HG02981 (cell line): Measurements from ENCODE around the gene GNPDA1.

ENCODE experiments used
- ATAC-seq: cut with Tn5 transposase; IDR thresholded peaks from one replicate; pipeline ENCODE4 v1.9.1; 2021; ENCODE audit warnings: mild to moderate bottlenecking, moderate library complexity; ENCODE audit not compliant: unreplicated experiment

Gene GNPDA1

DNA sequence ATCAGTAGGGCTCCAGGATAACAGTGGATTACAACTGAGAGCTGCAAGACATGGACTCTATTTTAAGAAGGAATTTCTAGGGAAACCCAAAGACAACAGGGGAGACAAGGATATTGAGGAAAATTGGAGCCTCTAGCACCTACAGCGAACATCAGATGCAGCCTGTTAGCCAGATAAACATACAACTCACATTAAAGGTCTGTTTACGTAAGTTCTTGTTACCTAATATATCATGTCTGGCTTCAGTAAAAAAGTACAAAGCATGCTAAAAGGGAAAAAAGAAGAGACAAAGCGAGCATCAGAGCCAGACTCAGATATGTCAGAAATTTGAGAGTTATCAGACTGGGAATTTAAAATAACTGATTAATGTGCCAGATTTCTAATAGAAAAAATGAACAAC, 17.2 kb downstream of the GNPDA1 start:
- ATAC-seq: no peak

DNA sequence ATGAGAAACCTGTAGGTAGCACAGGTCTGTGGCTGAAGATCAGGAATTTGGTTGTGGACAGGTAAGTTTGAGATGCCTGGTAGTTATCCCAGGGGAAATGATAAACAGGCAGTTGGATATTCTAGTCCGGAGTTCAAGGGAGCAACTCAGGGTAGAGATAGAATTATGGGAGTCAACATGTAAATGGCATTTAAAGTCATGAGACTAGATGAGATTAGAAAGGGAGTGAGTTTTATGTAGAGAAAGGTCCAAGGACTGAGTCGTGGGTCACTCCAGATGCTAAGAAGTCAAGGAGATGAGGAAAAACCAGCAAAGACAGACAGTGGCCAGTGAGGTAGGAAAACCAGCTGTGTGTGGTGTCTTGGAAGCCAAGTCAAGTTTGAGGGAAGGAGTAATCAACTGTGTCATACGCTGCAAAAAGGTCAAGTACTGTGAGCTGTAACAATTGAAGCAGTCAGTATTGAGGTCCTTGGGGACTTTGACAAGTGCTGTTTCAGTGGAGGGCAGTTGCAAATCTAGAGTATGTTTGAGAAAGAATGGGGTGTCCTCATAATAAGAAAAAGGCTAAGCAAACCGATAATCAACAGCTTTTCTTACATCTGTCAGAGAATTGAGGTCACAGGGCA, 18.2 kb downstream of the GNPDA1 start:
- ATAC-seq: no peak

DNA sequence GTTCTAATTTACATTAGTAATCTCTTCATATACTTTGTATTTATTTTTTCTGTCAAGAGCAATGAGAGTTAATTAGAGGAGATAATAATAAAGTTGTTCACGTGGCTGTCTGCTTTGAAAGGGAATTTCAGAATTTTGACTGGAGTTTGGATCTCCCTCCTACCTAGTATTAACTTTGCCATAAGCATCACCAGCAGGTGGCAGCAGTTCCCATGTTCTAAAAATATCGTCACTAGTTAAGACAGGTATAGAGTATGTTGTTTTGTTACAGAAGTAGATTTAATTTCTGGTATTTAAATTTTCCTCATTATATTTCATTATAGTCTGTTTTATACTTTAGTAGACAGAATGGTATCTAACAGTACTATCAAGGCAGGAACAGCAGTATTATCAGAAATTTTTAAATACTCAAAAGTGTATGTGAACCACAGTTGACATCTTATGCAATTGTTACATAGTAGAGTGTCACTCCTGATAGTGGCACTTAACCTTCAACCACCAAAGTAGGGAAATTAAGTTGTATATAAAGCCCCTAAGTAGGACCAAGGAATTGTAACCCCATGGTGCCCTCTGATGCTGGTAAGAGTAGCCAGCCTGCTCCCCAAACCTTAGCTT, 20.4 kb downstream of the GNPDA1 start:
- no peak for ATAC-seq

DNA sequence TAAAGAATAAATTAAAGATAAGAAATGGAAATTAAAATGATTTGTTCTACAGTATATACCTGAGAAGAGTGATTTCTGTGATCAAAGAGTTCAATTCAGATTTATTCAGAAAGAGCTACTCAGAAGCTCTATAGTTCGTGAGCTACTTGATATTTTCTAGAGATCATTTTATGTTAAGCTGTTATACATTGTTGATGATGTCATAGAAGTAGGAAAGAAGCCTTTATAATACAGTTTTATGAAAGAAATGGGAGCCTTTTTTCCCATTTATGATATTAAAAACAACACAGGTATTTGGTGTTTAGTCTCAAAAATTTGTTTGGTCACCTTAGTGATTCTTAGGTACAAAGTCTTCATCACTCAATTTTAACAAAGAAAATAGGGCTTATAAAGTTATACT, 23.1 kb downstream of the GNPDA1 start:
- no peak for ATAC-seq

DNA sequence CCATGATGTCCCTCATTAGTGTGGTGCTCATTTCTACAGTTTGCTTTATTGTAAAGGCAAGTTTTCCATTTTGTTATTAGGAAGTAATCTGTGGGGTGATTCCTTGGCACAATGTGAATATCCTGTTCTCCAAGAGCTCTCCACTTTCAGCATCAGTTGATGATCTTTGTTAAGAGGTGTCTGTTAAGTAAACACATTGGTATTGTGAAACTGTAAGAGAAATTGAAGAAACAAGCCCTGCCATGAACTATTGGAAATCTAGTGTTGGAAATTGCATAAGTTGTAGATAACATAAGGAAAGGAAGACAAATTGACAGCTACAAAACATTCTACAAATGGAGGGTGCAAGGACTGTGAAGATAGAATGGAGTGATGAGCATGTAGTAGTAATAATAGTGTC, 26.8 kb downstream of the GNPDA1 start:
- ATAC-seq: no peak

DNA sequence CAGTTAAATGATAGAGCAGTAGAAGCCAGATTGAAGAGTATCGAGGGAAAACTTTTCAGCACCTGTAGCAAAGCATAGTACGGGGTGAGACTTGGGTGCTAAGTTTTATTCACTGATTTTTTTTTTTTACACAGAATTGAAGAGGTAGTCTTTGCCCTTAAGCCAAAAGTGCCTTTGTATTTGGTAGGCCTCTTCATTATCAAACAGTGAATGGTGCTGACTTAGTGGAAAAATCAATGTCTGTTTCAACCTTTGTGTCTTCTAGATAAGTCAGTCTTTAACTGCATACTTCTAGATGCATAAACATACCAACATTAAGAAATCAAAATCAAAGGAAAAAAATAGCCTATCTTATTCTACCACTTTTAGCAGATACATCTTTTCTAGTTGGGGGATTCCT, 30.2 kb downstream of the GNPDA1 start:
- no peak for ATAC-seq

DNA sequence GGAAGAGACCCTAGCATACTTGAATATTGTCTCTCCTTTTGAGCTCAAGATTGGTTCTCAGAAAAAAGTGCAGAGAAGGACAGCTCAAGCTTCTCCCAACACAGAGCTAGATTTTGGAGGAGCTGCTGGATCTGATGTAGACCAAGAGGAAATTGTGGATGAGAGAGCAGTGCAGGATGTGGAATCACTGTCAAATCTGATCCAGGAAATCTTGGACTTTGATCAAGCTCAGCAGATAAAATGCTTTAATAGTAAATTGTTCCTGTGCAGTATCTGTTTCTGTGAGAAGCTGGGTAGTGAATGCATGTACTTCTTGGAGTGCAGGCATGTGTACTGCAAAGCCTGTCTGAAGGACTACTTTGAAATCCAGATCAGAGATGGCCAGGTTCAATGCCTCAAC, 34.4 kb downstream of the GNPDA1 start:
- ATAC-seq: no peak

DNA sequence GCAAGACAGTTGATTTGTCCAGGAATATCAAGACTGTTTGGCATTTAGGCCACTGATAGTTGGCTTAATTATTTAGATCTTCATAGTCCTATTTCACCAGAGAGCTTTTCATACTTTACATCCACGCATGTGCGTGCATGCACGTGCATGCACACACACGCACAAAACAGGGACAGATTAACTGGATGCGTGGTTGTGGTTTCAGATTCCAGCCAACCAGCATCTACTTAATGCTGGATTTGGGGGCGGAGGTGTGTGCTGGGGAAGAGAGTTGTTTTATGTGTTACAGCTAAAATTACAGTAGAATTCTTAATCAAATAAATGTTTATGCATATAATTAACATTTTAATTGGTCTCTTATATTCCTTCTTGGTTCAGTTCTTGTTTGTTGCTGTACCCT, 36.7 kb downstream of the GNPDA1 start:
- ATAC-seq: no peak

- ATAC-seq: no peak
These were observed 38.8 kb downstream of the GNPDA1 start for GRCh38 chr5:141973871-141974595.

GRCh38 chr5:141969783-141970771, 42.8 kb downstream of the GNPDA1 start:
- ATAC-seq: peak; percentile 53

DNA sequence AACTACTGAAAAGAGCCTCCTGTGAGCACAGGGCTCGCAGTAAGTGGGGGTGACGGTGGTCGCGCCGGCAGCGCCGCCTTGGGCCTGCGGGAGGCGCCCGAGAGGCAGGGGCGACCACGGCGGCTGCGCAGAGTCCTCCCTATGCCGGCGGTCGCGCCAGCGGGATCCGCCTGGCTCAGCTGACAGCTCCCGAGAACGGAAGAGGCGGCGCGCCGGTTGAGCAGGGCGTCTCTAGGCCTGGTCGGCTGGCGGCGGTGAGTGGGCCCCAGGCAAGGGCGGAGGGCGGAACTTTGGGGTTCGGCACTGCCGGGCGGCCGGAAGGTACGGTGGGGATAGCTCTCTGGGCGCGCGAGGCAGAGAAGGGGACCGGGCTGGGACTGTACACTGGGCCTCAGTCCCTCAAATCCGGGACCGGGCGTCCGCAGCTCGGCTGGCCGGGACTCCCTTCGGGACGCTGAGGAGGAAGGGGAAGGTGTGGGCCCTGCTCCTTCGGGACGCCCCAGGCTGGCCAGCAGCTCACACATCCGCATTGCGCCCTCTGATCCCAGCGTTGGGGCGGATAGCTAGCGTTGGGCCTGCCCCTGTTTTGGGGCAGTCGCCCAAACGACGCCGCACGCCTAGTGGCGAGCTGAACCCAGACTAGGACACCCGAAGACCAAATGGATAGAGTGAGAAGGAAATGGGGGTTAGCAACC, 43.8 kb downstream of the GNPDA1 start, which contains the start of gene RNF14:
Gene RNF14 (plus strand): TSS at position 192 of the 695 bp plus-strand sequence. CDS start 4,484 bp downstream, outside the sequence.
- ATAC-seq: peak; percentile 91

GRCh38 chr5:141966963-141967333, 45.9 kb downstream of the GNPDA1 start:
- no peak for ATAC-seq

- ATAC-seq: no peak
These were observed 46.4 kb downstream of the GNPDA1 start for GRCh38 chr5:141966275-141966962.

DNA sequence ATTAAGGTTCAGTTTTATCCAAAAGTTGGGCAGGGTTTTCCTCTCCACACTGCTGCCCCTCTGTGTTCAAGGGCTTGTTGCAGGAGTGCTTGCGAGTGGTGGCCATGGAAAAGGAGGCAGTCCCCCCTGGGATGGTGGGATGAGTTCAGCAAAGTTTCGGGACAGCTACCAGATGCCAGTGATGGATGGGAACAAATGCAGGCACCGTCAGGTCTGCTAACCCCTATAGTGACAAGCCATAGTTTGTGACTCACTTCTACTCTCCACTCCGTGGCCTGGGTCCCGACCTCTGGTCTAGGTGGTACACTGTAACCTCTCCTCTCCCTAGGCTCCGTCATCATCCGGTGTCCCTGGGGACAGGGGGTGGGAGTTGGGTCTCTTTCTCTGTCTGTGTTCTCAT, 47.8 kb downstream of the GNPDA1 start:
- ATAC-seq: no peak

DNA sequence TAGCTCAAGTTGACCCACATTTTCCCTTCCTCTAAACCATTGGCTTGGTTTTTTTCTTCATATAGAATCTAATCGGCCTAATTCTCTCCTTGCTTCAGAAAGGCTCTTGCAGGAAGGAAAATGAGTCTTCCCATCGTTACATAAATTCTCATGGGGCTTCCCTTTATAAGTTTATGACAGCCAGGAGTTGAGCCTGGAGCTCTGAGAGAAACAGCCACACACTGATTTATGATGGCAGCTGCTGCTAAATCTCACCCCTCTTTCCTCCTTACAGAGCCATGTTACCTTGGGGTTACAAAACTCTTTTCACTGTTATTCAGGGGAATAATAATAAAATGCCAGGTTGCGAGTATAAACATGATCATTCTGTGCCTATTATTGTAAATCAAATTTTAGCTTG, 49.1 kb downstream of the GNPDA1 start:
- no peak for ATAC-seq

DNA sequence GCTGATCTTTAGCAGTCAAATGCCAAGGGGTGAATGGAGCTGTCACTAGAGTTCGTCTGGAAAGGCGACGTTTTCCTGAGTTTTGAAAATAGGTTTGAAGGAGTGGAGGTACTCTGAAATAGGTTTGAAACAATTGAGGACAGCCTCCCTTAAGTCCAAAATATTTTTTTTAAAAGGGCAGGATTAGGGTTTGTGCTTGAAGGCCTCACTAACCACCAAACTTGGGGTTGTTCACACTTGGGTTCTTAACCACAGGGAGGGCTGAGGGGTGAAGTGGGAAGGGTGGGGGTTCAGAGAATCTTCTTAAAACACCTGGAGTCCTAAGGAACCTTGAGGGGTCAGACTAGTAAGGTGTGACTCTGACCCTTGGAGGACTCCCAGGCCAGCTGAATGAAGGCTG, 51.4 kb downstream of the GNPDA1 start:
- ATAC-seq: no peak

DNA sequence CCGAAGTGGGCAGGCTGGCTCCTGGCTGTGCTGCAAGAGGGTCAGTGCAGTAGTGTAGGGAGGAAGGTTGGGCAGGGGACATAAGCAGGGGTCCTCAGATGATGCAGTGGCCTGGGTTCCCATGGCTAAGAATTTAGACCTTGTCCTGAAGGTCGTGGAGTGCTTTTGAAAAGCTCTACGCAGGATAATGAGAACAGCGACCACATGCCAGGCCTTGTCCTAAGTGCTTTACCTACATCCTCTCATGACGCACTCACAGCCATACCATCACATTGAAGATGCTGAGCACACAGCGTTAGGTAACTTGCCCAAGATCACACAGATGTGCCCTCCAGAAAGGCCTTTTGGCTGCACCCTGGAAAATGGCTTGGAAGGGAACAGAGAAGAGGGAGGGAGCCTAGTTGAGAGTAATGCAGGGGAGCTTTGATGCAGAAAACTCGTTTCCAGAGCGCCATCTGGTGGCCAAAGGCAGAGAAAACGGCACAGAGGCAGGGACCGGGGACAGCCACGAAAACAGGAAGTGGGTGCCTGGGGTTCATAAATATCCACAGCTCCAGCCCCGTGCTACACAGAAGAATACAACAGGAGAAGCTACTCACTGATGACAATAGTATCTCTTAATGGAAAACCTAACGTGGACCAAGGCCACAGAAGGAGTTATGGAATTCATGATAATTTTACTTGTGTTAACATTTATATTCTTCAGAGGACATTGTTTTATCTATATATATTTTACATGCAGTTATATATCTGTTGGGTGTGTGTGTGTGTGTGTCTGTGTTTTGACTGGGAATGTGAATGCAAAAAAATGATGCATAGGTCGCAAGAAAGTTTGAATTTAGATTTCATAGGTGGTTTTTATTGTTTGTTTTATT, 52.1 kb downstream of the GNPDA1 start:
- peak; percentile 87 for ATAC-seq

DNA sequence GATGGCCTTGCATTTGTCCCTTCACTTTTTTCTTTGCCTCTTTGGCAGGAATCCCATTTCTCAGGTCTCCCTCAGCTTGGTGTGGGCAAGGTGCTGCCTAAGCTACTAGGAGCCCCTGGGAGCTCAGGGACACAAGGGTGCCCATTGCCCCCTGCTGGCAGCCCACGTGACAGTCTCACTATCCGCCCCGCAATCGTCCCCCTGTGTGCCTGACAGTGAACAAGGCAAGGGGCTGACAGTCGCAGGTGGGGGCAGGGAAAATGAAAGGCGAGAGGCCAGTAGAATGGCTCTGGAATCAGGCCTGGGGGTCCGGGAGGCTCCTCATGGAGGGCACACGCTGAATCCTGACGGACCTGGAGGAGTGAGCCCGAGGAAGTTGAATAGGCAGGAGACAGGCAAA, 52.8 kb downstream of the GNPDA1 start:
- no peak for ATAC-seq
